ENCODE results near the gene FAM50B.

Gene FAM50B

GRCh38 chr6:3819161-3820110 lies 29.7 kb upstream of the FAM50B start:
- DNase-seq (ENCODE audit: low read depth in 2 of 2), result no peak

GRCh38 chr6:3820563-3820962 lies 28.6 kb upstream of the FAM50B start:
- no peak for DNase-seq (ENCODE audit: low read depth in 2 of 2)

DNA sequence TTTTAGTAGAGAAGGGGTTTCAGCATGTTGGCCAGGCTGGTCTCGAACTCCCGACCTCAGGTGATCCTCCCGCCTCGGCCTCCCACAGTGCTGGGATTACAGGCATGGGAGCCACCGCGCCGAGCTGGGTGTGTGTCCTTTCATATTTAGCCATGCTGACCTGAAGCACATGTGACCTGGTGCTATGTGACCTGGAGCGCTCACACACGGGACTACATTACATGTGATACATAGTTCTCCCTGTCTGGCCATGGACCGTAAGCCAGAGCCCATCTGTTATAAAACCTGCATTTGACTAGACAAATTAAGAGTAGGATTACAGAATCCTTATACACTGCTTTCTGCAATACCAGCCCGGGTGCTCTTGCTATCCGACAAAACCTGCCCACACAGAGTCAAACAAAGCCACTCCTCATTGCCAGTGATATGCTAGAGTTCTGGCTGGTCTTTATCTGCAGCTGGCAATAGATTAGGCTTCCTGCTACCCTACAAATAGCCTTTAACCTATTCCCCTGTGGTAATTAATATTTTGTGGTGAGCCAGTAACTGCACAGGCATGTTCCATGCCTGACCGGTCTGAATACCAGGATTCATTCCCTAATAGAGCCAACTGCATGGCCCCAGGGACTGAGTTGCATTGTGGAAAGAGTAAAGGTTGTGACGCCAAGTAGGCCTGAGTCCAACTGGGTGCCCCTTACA lies 26.3 kb upstream of the FAM50B start:
- DNase-seq (ENCODE audit: low read depth in 2 of 2), result no peak

DNA sequence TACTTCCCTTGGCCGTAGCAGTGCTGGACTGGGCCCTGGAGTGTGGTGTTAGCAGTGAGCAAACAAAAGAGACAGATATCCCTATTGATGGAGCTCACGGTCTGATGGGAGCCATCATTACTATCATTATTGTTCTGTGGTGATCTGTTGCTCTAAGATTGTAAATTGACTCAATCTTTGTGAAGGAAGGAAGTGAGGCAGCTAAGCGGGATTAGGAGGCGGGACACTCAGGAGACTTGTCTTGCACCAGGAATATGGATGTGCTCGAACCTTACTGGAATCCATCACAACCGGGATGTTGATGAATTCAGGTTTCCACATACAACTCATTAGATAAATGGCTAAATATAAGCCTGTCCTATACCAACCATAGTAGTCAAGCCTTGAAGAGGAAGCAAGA lies 25.5 kb upstream of the FAM50B start:
- DNase-seq (ENCODE audit: low read depth in 2 of 2), result no peak

- DNase-seq (ENCODE audit: low read depth in 2 of 2), result no peak
These were observed 23.8 kb upstream of the FAM50B start for GRCh38 chr6:3825331-3825831.

DNA sequence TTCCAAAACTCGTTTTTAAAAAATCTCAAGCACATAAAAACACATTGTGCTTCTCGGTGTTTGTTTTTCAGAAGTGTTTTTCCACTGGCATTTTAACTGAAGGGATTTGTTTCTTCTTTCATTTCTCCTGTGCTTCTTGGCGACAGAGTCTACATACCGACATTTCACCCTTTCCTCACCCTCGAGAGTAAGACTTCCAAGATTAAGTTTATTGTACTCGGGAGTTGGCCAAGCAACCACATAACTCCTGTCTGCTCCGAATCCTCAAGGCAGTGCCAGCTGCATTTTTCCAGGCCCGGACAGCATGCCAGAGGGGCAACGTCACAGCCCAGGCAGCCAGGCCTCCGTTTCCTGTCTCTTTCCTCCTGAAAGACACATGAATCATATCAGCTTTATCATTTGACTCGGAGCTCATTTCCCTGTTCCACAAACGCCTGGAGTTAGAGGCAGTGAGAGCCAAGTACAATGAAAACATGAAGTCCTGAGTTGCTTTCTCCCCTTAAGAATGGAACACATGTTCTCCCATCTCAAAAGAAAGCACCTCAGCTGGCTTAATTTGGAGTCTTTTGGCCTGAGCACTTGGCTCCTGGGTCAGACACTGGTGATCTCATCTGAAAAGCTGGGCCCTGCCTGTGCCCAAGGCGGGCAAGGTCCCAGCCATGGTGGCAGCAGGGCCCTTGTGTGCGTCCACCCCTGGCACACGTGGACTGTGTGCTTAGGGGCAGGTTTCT lies 23.2 kb upstream of the FAM50B start:
- no peak for DNase-seq (ENCODE audit: low read depth in 2 of 2)

DNA sequence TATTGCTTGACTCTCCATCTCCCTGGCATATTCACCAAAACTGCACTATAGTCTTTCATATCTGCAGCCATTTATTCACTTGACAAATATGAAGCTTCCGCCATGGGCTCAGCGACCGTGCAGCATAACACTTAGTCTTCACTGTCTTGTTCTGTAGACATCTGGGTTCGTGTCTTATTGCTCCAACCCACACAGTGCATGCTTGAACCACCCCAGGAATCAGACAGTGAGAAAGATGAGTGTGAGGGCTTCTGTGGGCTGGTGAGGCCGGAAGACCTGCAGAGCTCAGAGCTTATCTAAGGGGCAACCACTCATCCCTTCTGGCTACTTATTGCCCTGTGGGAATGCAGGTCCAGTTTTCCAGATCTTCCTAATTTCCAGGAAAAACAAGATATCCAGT lies 19.9 kb upstream of the FAM50B start:
- no peak for DNase-seq (ENCODE audit: low read depth in 2 of 2)

GRCh38 chr6:3830806-3831205 lies 18.4 kb upstream of the FAM50B start:
- no peak for DNase-seq (ENCODE audit: low read depth in 2 of 2)

DNA sequence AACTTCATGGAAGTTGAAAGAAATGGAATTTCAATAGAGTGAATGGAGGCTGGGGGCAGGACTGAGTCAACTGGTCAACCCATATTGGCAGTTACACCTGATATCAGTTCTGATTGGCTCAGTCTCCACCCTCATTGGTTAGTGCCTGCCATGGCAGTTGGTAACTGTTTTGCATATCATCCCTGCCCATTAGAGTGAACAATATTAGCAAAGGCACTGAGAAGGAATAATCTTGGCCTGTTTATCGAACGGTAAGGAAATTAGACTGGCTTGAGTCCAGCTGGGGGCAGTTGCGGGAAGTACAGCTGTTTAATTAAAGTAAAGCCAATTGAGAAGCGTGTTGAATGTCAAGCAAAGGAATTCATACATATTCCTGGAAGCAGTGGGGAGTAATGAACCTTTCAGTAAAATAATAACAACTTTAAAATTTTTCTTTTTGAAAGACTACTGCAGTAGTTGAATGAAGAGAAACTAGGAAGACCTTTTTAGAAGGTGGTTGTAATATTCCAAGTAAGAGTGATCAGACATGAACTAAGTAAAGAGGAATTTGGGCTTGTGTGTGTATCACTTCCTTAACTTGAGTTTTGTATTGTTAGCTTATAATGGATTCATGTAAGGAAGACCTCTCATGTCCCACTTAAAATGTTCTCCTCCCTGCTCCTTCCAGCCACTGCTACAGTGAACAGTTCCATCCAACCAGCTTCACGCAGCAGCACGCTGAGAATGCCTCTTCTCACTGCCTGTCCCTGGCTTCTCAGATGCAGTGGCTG lies 17.2 kb upstream of the FAM50B start:
- no peak for DNase-seq (ENCODE audit: low read depth in 2 of 2)

DNA sequence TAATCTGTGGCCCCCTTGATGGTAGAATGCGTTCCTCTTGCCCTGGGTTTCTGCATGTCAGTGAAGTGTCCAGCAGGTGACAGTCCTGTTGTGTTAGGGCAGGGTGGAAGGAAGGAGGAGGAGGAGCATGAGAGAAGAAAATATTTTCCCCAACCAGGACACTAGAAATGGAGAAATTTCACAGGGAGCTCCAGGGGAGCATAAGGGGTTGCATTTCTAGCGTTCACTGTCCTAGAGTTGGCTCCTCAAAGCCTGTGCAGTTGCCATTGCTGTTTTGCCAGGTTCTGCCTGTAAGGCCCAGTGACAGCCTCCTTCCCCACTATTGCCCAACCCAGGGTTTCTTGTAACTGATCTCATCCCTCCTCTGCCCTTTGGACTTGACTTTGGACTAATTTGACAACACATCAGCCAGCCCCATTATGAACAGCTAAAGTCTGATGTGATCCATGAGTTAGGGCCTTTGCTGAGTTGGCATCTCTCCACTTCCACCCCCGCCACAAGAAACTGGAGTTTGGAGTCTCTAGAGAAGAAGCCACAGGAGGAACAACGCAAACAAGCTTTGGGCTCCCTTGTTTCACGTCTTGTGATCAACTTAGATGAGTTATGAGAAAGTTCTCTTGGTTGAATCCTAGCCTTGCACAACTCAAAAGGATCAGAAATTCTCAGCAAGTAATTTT lies 14.0 kb upstream of the FAM50B start:
- no peak for DNase-seq (ENCODE audit: low read depth in 2 of 2)

- no peak for DNase-seq (ENCODE audit: low read depth in 2 of 2)
These were observed 13.4 kb upstream of the FAM50B start for GRCh38 chr6:3835785-3836184.

GRCh38 chr6:3836566-3836965 lies 12.6 kb upstream of the FAM50B start:
- no peak for DNase-seq (ENCODE audit: low read depth in 2 of 2)

- no peak for DNase-seq (ENCODE audit: low read depth in 2 of 2)
These were observed 11.4 kb upstream of the FAM50B start for GRCh38 chr6:3837781-3838180.

- DNase-seq (ENCODE audit: low read depth in 2 of 2), result no peak
These were observed 9.9 kb upstream of the FAM50B start for GRCh38 chr6:3838992-3839867.

DNA sequence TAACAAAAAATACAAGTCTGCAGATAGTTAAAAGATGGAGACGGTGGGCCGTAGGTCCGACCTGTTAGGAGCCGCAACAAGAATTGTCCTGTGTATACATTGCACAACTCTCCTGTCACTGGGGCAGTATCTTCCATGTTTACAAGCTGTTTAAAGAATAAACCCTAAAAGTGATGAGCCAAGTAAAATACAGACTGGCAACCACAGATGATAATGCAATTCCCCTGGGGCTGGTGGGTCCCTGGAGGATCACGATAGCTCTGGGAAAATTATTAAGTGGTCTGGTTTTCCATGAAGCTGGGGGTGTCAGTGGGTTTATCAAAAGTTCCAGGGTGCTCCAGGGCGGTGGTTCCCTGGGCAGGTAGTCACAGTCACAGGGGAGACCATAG lies 8.1 kb upstream of the FAM50B start:
- DNase-seq (ENCODE audit: low read depth in 2 of 2), result no peak

DNA sequence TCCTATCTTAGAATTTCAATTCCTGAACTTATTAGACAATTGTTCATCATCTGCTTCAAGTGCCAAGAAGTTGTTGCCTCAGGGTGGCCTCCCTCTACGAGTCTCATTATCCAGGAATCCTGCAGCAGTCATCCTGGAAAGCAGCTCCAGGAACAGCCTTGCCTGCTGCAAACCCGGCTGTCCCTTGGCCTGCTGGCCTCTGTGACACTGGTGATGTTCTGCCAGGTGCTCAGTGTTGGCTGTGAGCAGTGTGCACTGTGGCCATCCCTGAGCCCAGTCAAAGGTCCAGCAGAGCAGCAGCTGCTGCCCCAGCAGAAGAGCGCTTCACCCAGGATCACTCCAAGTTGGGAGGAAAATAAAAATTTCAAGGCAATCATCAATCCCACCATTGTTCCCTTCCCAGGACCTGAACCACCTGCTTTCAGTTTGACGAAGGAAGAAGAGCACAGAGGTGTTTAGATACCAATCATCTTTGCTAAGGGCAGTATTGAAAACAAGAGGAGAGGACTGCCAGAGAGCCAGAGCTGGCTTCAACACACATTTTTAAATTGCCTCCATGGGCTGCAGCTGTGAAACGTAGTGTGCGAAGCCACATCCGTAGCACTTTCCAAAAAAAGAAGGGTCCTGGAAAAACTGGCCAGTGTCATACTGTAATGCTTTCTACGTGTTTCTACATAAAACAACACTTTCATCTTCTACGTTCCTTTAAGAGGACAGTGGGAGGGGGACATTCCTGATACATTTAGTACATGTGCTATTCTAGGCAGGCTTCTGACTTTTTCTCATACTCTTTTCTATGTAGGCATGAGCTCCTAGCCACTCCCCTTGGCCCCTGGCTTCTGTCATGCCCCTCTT lies 7.2 kb upstream of the FAM50B start:
- DNase-seq (ENCODE audit: low read depth in 2 of 2), result no peak

DNA sequence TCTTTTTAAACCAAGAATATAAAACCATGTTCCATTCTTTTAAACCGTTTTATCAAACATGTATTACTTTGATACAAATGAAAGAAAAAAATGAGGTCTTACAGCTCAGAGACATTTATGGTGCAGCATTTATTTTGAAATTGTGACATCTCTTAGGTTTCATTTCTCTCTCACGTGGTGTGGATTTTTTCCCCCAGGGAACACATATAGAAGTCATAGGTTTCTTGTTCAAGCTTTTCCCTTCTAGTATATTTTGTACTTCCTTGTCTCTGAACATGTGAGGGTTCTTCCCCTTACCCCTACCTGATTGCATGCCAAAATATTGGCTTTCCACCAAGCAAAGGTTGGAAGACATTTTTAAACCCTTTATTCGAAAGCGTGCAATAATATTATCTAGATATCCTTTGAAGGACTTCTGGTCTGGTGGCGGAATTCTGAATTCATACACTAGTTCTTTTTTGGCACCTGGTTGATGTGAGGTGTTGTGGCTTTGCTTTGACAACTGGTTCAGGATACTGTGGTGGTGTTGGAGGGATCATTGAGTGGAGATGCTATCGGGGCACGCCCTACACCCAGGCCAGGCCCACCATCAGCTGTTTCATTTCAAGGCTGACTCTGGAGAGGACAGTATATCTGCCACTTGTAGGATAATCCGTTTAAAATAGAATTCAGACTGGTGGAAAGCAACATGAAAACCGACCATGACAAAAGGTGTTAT lies 5.6 kb upstream of the FAM50B start:
- no peak for DNase-seq (ENCODE audit: low read depth in 2 of 2)

DNA sequence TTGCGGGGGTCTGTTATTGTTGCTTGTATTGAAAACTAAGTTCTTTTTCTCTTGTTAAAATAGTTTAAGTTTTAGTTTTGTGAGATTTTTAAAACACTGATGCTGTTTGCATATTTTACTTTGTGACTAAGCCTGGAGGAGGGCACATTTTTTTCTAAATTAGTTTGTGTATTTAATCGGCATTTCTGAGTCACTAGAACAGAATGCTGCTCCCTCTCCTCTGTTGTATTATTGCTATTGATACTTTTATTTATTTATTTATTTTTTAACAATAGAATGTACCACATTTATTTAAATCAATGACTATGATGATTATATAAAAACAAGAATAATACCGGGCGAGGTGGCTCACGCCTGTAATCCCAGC lies 5.1 kb upstream of the FAM50B start:
- DNase-seq (ENCODE audit: low read depth in 2 of 2), result no peak

Measured in stimulated activated CD4-positive, alpha-beta T cell treated with anti-CD3 and anti-CD28 coated beads, Interleukin-12 subunit alpha, Interleukin-12 subunit beta, amount 100 ng/mL, for 24 hours (primary cell).